A549 (cell line): Measurements from ENCODE around the gene GFER. TPM values are rescaled to one million over a fixed set of nuclear protein-coding genes. Genes with fewer than 3 reads are reported as not detected.

Source experiments
- ATAC-seq, 2 experiments: fragments of 200-7000 bp in 1 of 2; fragments of >200 bp in 1 of 2; cut with Nextera tagmentation in 1 of 2; cut with Tn5 transposase in 1 of 2; 3 replicates each; pipeline versions ENCODE4 v1.8.0 to v1.9.1; 2018 to 2020; ENCODE audit warnings: mild to moderate bottlenecking in 1 of 2, moderate library complexity in 1 of 2
- CTCF ChIA-PET: fragments of 300-600 bp; sonication (Branson Sonifier 250); formaldehyde crosslinking; extraction: SDS; loops from one replicate; lab custom pipeline; 2021; ENCODE audit warnings: antibody characterized with exemption, inconsistent platforms; lab: Yijun Ruan, JAX
- POLR2A ChIA-PET: fragments of 350-600 bp; formaldehyde crosslinking; extraction: SDS; loops from one replicate; lab custom pipeline; 2021; ENCODE audit warnings: antibody characterized with exemption, inconsistent platforms; lab: Yijun Ruan, JAX
- DNase-seq, 2 experiments: peaks; one replicate each; pipeline versions ENCODE4 v3.0.0 to v3.0.0-alpha.2; 2011 to 2016; ENCODE audit warnings: low read depth in 1 of 2, low spot score in 1 of 2
- FAIRE-seq: peaks from 2 replicates; lab custom pipeline; 2011; peaks lifted over from hg19 to GRCh38; lab: Jason Lieb, UNC
- H3K27ac ChIP-seq, 2 experiments: fragments of >200 bp; sonication (Bioruptor Twin); formaldehyde crosslinking; 3 replicates each; pipeline ENCODE4 v1.5.1; 2016 to 2017
- H3K4me1 ChIP-seq: fragments of >200 bp; sonication (Bioruptor Twin); formaldehyde crosslinking; 3 replicates; pipeline ENCODE4 v1.6.1; 2016
- H3K4me2 ChIP-seq: fragments of >200 bp; sonication (Bioruptor Twin); formaldehyde crosslinking; 3 replicates; pipeline ENCODE4 v1.6.1; 2016
- H3K4me3 ChIP-seq: fragments of >200 bp; sonication (Bioruptor Twin); formaldehyde crosslinking; 3 replicates; pipeline ENCODE4 v1.5.1; 2016
- H3K9me3 ChIP-seq: fragments of >200 bp; sonication (Bioruptor Twin); formaldehyde crosslinking; 3 replicates; pipeline ENCODE4 v1.6.1; 2016
- BCL3 ChIP-seq: fragments of >200 bp; sonication (Bioruptor Twin); formaldehyde crosslinking; IDR thresholded peaks from 3 replicates; pipeline ENCODE4 v1.6.1; 2016
- BHLHE40 ChIP-seq: IDR thresholded peaks from 2 replicates; pipeline ENCODE4 v1.6.1; 2012; ENCODE audit warnings: low read depth, low read length, inconsistent platforms
- CBX8 ChIP-seq: fragments of 200-600 bp; sonication (generic); IDR thresholded peaks from 2 replicates; pipeline ENCODE4 v1.6.1; 2016
- CEBPB ChIP-seq, 2 experiments: fragments of >200 bp in 1 of 2; sonication (Bioruptor Twin) in 1 of 2; formaldehyde crosslinking in 1 of 2; IDR thresholded peaks; 2 replicates each; pipeline ENCODE4 v1.6.1; 2012 to 2016
- CHD2 ChIP-seq: fragments of 150-350 bp; IDR thresholded peaks from 2 replicates; pipeline ENCODE4 v1.6.1; 2014; ENCODE audit warnings: low read length; ENCODE audit not compliant: partially characterized antibody
- CHD4 ChIP-seq: fragments of 200-600 bp; sonication (generic); IDR thresholded peaks from 2 replicates; pipeline ENCODE4 v1.6.1; 2016; ENCODE audit warnings: antibody characterized with exemption, mild to moderate bottlenecking, borderline replicate concordance
- CTCF ChIP-seq: fragments of >200 bp; sonication (Bioruptor Twin); formaldehyde crosslinking; IDR thresholded peaks from 3 replicates; pipeline ENCODE4 v1.5.1; 2016
- EHMT2 ChIP-seq: fragments of 200-600 bp; sonication (generic); IDR thresholded peaks from 2 replicates; pipeline ENCODE4 v1.6.1; 2016; ENCODE audit warnings: antibody characterized with exemption, low read depth, mild to moderate bottlenecking, moderate library complexity
- EP300 ChIP-seq, 2 experiments: fragments of >200 bp; sonication (Bioruptor Twin); formaldehyde crosslinking; IDR thresholded peaks; 2 replicates in 1 of 2; 3 replicates in 1 of 2; pipeline ENCODE4 v1.6.1; 2016 to 2017
- FOSB ChIP-seq: fragments of 250-450 bp; sonication (Bioruptor Pico); IDR thresholded peaks from 2 replicates; pipeline ENCODE4 v1.5.0; 2020; ENCODE audit warnings: mild to moderate bottlenecking, moderate library complexity
- FOXS1 ChIP-seq: fragments of 250-450 bp; sonication (Bioruptor Pico); IDR thresholded peaks from 2 replicates; pipeline ENCODE4 v1.5.0; 2020; ENCODE audit warnings: mild to moderate bottlenecking, moderate library complexity
- HDAC2 ChIP-seq: fragments of 200-600 bp; sonication (generic); IDR thresholded peaks from 2 replicates; pipeline ENCODE4 v1.6.1; 2016
- HEYL ChIP-seq: fragments of 250-450 bp; sonication (Bioruptor Pico); IDR thresholded peaks from 2 replicates; pipeline ENCODE4 v1.8.0; 2021; ENCODE audit warnings: mild to moderate bottlenecking, moderate library complexity
- HOXA7 ChIP-seq: fragments of 250-450 bp; sonication (Bioruptor Pico); IDR thresholded peaks from 2 replicates; pipeline ENCODE4 v1.5.0; 2020; ENCODE audit warnings: mild to moderate bottlenecking, moderate library complexity
- HOXB13 ChIP-seq: fragments of 250-450 bp; sonication (Bioruptor Pico); IDR thresholded peaks from 2 replicates; pipeline ENCODE4 v1.5.0; 2020; ENCODE audit warnings: low read depth, mild to moderate bottlenecking, moderate library complexity
- JUN ChIP-seq, 2 experiments: fragments of >200 bp; sonication (Bioruptor Twin); formaldehyde crosslinking; IDR thresholded peaks; 2 replicates in 1 of 2; 3 replicates in 1 of 2; pipeline ENCODE4 v1.6.1; 2016 to 2017
- MAZ ChIP-seq: fragments of 150-350 bp; IDR thresholded peaks from 2 replicates; pipeline ENCODE4 v1.6.1; 2014; ENCODE audit warnings: antibody characterized with exemption, low read depth, low read length, borderline replicate concordance
- NFE2L2 ChIP-seq: fragments of 150-350 bp; conservative IDR thresholded peaks from 2 replicates; pipeline ENCODE4 v1.6.1; 2014; ENCODE audit warnings: low read length
- PHF8 ChIP-seq: fragments of 200-600 bp; sonication (generic); IDR thresholded peaks from 2 replicates; pipeline ENCODE4 v1.6.1; 2016; ENCODE audit warnings: low read depth, mild to moderate bottlenecking, antibody characterized with exemption, moderate library complexity, borderline replicate concordance
- POLR2A ChIP-seq: IDR thresholded peaks from 2 replicates; pipeline ENCODE4 v1.6.1; 2012; ENCODE audit warnings: mild to moderate bottlenecking, low read length
- RAD21 ChIP-seq, 2 experiments: fragments of >200 bp in 1 of 2; sonication (Bioruptor Twin) in 1 of 2; formaldehyde crosslinking in 1 of 2; IDR thresholded peaks in 1 of 2; conservative IDR thresholded peaks in 1 of 2; 2 replicates in 1 of 2; 3 replicates in 1 of 2; pipeline ENCODE4 v1.6.1; 2012 to 2018; ENCODE audit warnings: inconsistent platforms in 1 of 2
- RCOR1 ChIP-seq: fragments of 150-350 bp; IDR thresholded peaks from 2 replicates; pipeline ENCODE4 v1.6.1; 2014; ENCODE audit warnings: antibody characterized with exemption, low read length, low read depth
- RFX5 ChIP-seq: fragments of 450-650 bp; IDR thresholded peaks from 2 replicates; pipeline ENCODE4 v1.7.1; 2014; ENCODE audit warnings: antibody characterized with exemption, mild to moderate bottlenecking, moderate library complexity
- SMC3 ChIP-seq: fragments of >200 bp; sonication (Bioruptor Twin); formaldehyde crosslinking; IDR thresholded peaks from 3 replicates; pipeline ENCODE4 v1.6.1; 2018; ENCODE audit warnings: inconsistent platforms
- SREBF2 ChIP-seq: fragments of 450-650 bp; IDR thresholded peaks from 2 replicates; pipeline ENCODE4 v1.6.1; 2014; ENCODE audit warnings: mild to moderate bottlenecking, moderate library complexity
- TFCP2L1 ChIP-seq: fragments of 250-450 bp; sonication (Bioruptor Pico); IDR thresholded peaks from 2 replicates; pipeline ENCODE4 v1.5.0; 2021; ENCODE audit warnings: mild to moderate bottlenecking
- USF2 ChIP-seq: fragments of 450-650 bp; IDR thresholded peaks from 2 replicates; pipeline ENCODE4 v1.6.1; 2014; ENCODE audit warnings: antibody characterized with exemption
- ZC3H11A ChIP-seq: fragments of 450-650 bp; IDR thresholded peaks from 2 replicates; pipeline ENCODE4 v1.6.1; 2014; ENCODE audit warnings: antibody characterized with exemption, mild to moderate bottlenecking
- ZFP36 ChIP-seq: fragments of 450-650 bp; IDR thresholded peaks from 2 replicates; pipeline ENCODE4 v1.6.1; 2014; ENCODE audit warnings: borderline replicate concordance; ENCODE audit not compliant: partially characterized antibody
- ZSCAN20 ChIP-seq: fragments of 250-450 bp; sonication (Bioruptor Pico); IDR thresholded peaks from 2 replicates; pipeline ENCODE4 v1.8.0; 2022; ENCODE audit warnings: mild to moderate bottlenecking, moderate library complexity
- WGBS: methylation state at CpG from one replicate; pipeline ENCODE4 v1.1.6; 2017; ENCODE audit errors: missing lambda C conversion rate; 5-methylcytosine and 5-hydroxymethylcytosine counted together
- polyA plus RNA-seq, 4 experiments: library from polyadenylated mRNA; depleted of rRNA in 3 of 4; stranded (reverse); fragments of >200 nt; fragmentation: RNase III in 1 of 4; extraction: RNeasy Plus Mini Kit Qiagen cat#74134 plus additional on column Dnase treatment in 1 of 4; gene quantifications; 2 replicates in 3 of 4; 3 replicates in 1 of 4; pipeline ENCODE4 v1.2.3, GENCODE V29; 2011 to 2017
- TF ChIP-seq, protein P1 (sequence below): IDR thresholded peaks from 2 replicates; pipeline ENCODE4 v1.6.1; 2012; ENCODE audit warnings: low read depth, borderline replicate concordance
- TF ChIP-seq, protein P2 (sequence below): IDR thresholded peaks from 2 replicates; pipeline ENCODE4 v1.6.1; 2012

GFER gene
- polyA plus RNA-seq, 2 of the 4 experiments (the other 2 are of a cell fraction): 12.9 to 33.9 TPM

GRCh38 chr16:1942810-1943726 lies 40.9 kb upstream of the GFER start, which contains the start of gene MSRB1:
Gene MSRB1 (minus strand): TSS chr16:1943199. CDS start chr16:1943156, 43 bp downstream.
- H3K27ac ChIP-seq: peak within 1 kb of the TSS; percentile 79 to 92

DNA sequence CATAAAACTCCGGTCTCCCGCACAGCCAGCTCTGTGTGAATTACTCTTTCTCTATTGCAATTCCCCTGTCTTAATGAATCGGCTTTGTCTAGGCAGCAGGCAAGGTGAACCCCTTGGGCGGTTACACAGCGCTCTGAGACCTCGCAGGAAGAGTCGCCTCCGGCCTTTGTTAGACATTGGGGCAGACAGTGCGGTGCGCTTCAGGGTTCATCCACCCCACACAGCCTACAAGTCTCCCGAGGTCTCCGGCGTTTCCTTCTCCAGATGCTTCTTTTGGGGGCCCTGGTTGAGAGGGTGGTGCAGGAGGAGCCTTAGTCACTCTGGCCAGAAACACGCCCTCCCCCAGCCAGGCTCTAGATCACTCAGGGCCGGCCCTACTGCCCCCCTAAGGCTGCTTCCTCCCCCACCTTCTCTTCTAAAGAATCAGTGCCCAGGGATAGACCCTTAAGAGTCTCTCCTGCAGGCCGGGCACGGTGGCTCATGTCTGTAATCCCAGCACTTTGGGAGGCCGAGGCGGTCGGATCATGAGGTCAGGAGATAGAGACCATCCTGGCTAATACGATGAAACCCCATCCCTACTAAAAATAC lies 39.3 kb upstream of the GFER start:
- CTCF ChIA-PET: interaction anchor here (1.7 to 2.3 kb wide), 4 partner anchors 9 to 76 kb away, joined by 3 to 8 read pairs (median 6); partner anchors contain the start of gene RPL3L
- FAIRE-seq: no peak
- Histone ChIP-seq H3K4me2 (no peak overlapping the region), H3K27ac (no peak overlapping the region), H3K9me3 (no peaks in the 10 kb centered on the region), H3K4me3 (no peak overlapping the region), H3K4me1 (peaks cover 19% of the 10 kb centered on the region)
- POLR2A ChIA-PET: interaction anchor here (0.6 to 1.9 kb wide), 2 partner anchors 16 to 211 kb away, joined by 4 to 9 read pairs; partner anchors contain the start of gene TRAF7
- DNase-seq: no peak
- no peak for TF ChIP-seq TFCP2L1
- TF ChIP-seq SREBF2: no peak
- no peak for TF ChIP-seq EHMT2
- TF ChIP-seq HOXA7 (CRISPR knock-in tag): no peak
- no peak for TF ChIP-seq USF2
- TF ChIP-seq FOSB: no peak
- TF ChIP-seq HDAC2: no peak
- no peak for TF ChIP-seq CEBPB (IDR thresholded peaks at IDR 0.05)
- TF ChIP-seq EP300 (IDR thresholded peaks at IDR 0.05): no peak
- no peak for TF ChIP-seq PHF8
- whole genome bisulfite sequencing: 94% methylated on average over 16 of the region's 21 CpGs
- no peak for ATAC-seq

More at GRCh38 chr16:1942810-1943726, 40.9 kb upstream of the GFER start, which contains the start of gene MSRB1:
- FAIRE-seq: no peak
- peak; percentile 84 to 93 for ATAC-seq
- peak within 1 kb of the TSS; percentile 89 for H3K4me2 ChIP-seq
- CTCF ChIA-PET: interaction anchor here (1.2 to 7.1 kb wide), 5 partner anchors 11 to 20 kb away, joined by 3 to 63 read pairs (median 7); partner anchors contain the start of gene RPL3L
- peak within 1 kb of the TSS; percentile 84 for H3K4me3 ChIP-seq
- POLR2A ChIA-PET: interaction anchor here (1.0 to 1.9 kb wide), 4 partner anchors 10 to 21 kb away, joined by 3 to 9 read pairs (median 4); partner anchors contain the start of gene RPS2
- DNase-seq: peak; percentile 97 to 98
- H3K4me1 ChIP-seq: peaks cover 19% of the 10 kb centered on the region
- no peak for TF ChIP-seq ZFP36
- TF ChIP-seq ZSCAN20: no peak
- TF ChIP-seq EP300 (IDR thresholded peaks at IDR 0.05): no peak
- TF ChIP-seq RAD21 (conservative IDR thresholded peaks at IDR 0.05 in 1 of 2, IDR thresholded peaks at IDR 0.05 in 1 of 2): no peak
- TF ChIP-seq, protein P1, sequence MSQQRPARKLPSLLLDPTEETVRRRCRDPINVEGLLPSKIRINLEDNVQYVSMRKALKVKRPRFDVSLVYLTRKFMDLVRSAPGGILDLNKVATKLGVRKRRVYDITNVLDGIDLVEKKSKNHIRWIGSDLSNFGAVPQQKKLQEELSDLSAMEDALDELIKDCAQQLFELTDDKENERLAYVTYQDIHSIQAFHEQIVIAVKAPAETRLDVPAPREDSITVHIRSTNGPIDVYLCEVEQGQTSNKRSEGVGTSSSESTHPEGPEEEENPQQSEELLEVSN: peak; percentile 65; the same call in 1 of the 2 replicates
- TF ChIP-seq, protein P2, sequence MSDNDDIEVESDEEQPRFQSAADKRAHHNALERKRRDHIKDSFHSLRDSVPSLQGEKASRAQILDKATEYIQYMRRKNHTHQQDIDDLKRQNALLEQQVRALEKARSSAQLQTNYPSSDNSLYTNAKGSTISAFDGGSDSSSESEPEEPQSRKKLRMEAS: peak; percentile 90
- TF ChIP-seq ZC3H11A: no peak
- no peak for TF ChIP-seq RCOR1
- no peak for TF ChIP-seq HDAC2
- no peak for TF ChIP-seq HEYL (CRISPR knock-in tag)
- TF ChIP-seq BHLHE40: no peak
- TF ChIP-seq RFX5: no peak
- TF ChIP-seq CBX8: no peak
- no peak for TF ChIP-seq SREBF2
- no peak for TF ChIP-seq CHD2
- peak; percentile 90 for TF ChIP-seq PHF8
- TF ChIP-seq CTCF: no peak
- no peak for TF ChIP-seq HOXB13 (CRISPR knock-in tag)
- TF ChIP-seq CHD4: no peak
- TF ChIP-seq MAZ: no peak
- TF ChIP-seq POLR2A: peak; percentile 90
- TF ChIP-seq SMC3: no peak
- peak; percentile 62; the same call in 1 of the 2 replicates for TF ChIP-seq TFCP2L1
- TF ChIP-seq FOXS1 (CRISPR knock-in tag): no peak
- TF ChIP-seq NFE2L2: no peak
- TF ChIP-seq BCL3: no peak; the same call in 2 of the 3 replicates
- peak in 1 of 2 experiments; percentile 54; a peak in 1 of 5 replicates for TF ChIP-seq JUN (IDR thresholded peaks at IDR 0.05)
- no peaks in the 10 kb centered on the region for H3K9me3 ChIP-seq
- WGBS: 2% methylated on average over 38 of the region's 77 CpGs
